GM12865 (cell line): ENCODE results near the gene NUTF2.

ENCODE experiments used
- DNase-seq: peaks from one replicate; pipeline ENCODE4 v3.0.0; 2010; ENCODE audit warnings: low read depth
- H3K4me3 ChIP-seq: 2 replicates; pipeline ENCODE4 v1.5.1; 2011; ENCODE audit warnings: mild to moderate bottlenecking, low read depth, low read length, control low read depth
- CTCF ChIP-seq: IDR thresholded peaks from 2 replicates; pipeline ENCODE4 v1.5.1; 2011; ENCODE audit warnings: low read length, control low read depth, low read depth, inconsistent platforms; ENCODE audit not compliant: insufficient read depth; ENCODE audit errors: missing control alignments

NUTF2 gene

GRCh38 chr16:67845291-67846062 is 1.3 kb upstream of the NUTF2 start:
- peak; percentile 34 for DNase-seq
- no peak for TF ChIP-seq CTCF
- H3K4me3 ChIP-seq = peak overlapping the region; percentile 67

- H3K4me3 ChIP-seq = peak overlapping the region; percentile 67
- no peak for DNase-seq
- no peak for TF ChIP-seq CTCF
These were observed 742 bp upstream of the NUTF2 start for GRCh38 chr16:67846063-67846319.

GRCh38 chr16:67847064-67847861 is 530 bp downstream of the NUTF2 start, which contains the start of gene CENPT:
CENPT (minus strand) TSS chr16:67847693; CDS start chr16:67833859, 13,834 bp downstream.
- peak; percentile 22 for DNase-seq
- TF ChIP-seq CTCF = no peak
- peak within 1 kb of the TSS; percentile 67 for H3K4me3 ChIP-seq

- TF ChIP-seq CTCF = no peak
- peak overlapping the region; percentile 67 for H3K4me3 ChIP-seq
- DNase-seq = no peak
These were observed 1.4 kb downstream of the NUTF2 start for GRCh38 chr16:67848118-67848517.

GRCh38 chr16:67853670-67854069 is 6.9 kb downstream of the NUTF2 start:
- no peak for DNase-seq
- no peak for TF ChIP-seq CTCF
- no peak overlapping the region for H3K4me3 ChIP-seq

GRCh38 chr16:67855789-67856188 is 9.1 kb downstream of the NUTF2 start:
- TF ChIP-seq CTCF = no peak
- H3K4me3 ChIP-seq = no peak overlapping the region
- no peak for DNase-seq
